ENCODE data around the gene KRT82.

KRT82 gene

DNA sequence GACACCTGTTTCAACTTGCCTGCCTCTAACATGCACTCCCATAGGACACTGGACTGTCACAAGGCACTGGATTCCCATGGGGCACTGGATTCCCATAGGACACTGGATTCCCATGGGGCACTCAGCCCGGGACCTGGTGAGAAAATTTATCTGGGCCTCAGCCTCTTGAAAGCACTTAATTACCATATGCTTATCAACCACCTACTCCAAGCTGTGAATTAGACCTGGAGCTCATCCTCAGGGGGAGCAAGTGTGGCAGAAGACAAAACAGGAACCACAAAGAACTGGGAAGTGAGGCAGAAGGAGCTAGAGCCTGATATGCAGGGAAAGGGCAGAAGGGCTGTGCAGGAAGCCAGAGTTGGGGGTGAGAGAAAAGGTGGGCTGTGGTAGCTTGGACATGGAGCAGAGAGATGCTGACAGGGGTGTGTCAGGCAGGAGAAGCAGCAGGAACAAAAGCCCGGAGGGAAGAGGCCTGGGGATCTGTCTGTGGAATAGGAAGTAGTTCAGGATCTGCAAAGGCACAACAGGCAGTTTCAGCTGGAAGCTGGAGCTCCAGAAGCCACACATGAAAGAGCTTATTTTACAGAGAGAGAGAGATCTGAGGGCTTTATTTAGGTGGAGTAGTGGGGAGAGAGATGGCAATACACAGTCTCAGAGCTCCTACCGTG lies 3.1 kb downstream of the KRT82 start:
- H3K4me3 ChIP-seq (ENCODE audit: low read length) = no peak overlapping the region
- no peak overlapping the region for H3K9ac ChIP-seq (ENCODE audit: low read depth, low read length)
- no peaks in the 10 kb centered on the region for H3K4me1 ChIP-seq (ENCODE audit: control insufficient read depth, insufficient read depth, low read length)
- H3K4me2 ChIP-seq (ENCODE audit: low read length) = no peak overlapping the region
- H3K9me3 ChIP-seq (replicated peaks; ENCODE audit: low read length) = no peaks in the 10 kb centered on the region
- no peaks in the 10 kb centered on the region for H3K36me3 ChIP-seq (ENCODE audit: insufficient read depth, low read length)
- peaks cover 68% of the 10 kb centered on the region for H3K27me3 ChIP-seq (ENCODE audit: control insufficient read depth, insufficient read depth, low read length)

GRCh38 chr12:52402377-52402776 lies 3.8 kb downstream of the KRT82 start:
- Histone ChIP-seq H3K4me3 (ENCODE audit: low read length) (no peak overlapping the region), H3K4me2 (ENCODE audit: low read length) (no peak overlapping the region), H3K9me3 (replicated peaks; ENCODE audit: low read length) (no peaks in the 10 kb centered on the region), H3K9ac (ENCODE audit: low read depth, low read length) (no peak overlapping the region), H3K4me1 (ENCODE audit: control insufficient read depth, insufficient read depth, low read length) (no peaks in the 10 kb centered on the region), H3K27me3 (ENCODE audit: control insufficient read depth, insufficient read depth, low read length) (peaks cover 70% of the 10 kb centered on the region), H3K36me3 (ENCODE audit: insufficient read depth, low read length) (no peaks in the 10 kb centered on the region)

DNA sequence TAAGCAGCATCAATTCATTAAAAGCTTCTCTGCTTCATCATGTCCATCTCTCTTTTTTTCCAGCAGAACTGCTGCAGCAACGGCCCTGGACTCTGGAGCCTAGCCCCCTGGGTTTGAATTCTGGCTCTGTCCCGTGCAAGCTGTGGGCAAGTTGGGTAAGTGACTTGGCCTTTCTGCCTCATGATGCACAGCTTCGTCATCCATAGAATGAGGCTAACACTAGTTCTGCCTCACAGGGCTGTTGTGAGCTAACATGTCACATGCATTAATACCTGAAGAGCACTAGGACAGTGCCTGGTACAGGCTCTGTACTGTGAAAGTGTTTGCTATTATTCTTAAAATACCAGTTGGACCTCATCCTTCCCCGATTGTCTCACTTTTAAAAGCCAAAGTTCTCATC lies 4.2 kb downstream of the KRT82 start:
- Histone ChIP-seq H3K4me3 (ENCODE audit: low read length) (no peak overlapping the region), H3K4me1 (ENCODE audit: control insufficient read depth, insufficient read depth, low read length) (no peaks in the 10 kb centered on the region), H3K4me2 (ENCODE audit: low read length) (no peak overlapping the region), H3K27me3 (ENCODE audit: control insufficient read depth, insufficient read depth, low read length) (peaks cover 73% of the 10 kb centered on the region), H3K36me3 (ENCODE audit: insufficient read depth, low read length) (no peaks in the 10 kb centered on the region), H3K9ac (ENCODE audit: low read depth, low read length) (no peak overlapping the region), H3K9me3 (replicated peaks; ENCODE audit: low read length) (no peaks in the 10 kb centered on the region)

DNA sequence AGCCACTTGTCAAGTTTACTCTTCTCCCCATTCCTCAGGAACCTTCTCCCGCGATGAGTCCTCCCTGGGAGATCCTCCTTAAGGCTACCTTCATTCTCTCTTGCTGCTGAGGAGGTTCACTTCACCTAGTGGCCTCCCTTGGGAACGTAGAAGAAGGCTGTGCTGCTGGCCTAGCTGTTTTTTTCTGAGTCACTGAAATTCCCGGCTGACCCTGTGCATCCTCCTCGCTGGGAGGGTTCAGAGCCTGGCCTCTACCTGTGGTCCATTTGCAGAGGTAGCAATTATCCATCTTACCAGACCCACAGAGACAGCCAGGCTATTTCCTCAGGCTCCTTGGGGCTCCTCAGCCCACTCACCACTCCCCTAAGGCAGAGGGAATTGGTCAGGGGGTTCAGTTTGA lies 4.6 kb downstream of the KRT82 start:
- Histone ChIP-seq H3K9ac (ENCODE audit: low read depth, low read length) (no peak overlapping the region), H3K4me2 (ENCODE audit: low read length) (no peak overlapping the region), H3K4me3 (ENCODE audit: low read length) (no peak overlapping the region), H3K36me3 (ENCODE audit: insufficient read depth, low read length) (no peaks in the 10 kb centered on the region), H3K4me1 (ENCODE audit: control insufficient read depth, insufficient read depth, low read length) (no peaks in the 10 kb centered on the region), H3K9me3 (replicated peaks; ENCODE audit: low read length) (no peaks in the 10 kb centered on the region), H3K27me3 (ENCODE audit: control insufficient read depth, insufficient read depth, low read length) (peaks cover 76% of the 10 kb centered on the region)

DNA sequence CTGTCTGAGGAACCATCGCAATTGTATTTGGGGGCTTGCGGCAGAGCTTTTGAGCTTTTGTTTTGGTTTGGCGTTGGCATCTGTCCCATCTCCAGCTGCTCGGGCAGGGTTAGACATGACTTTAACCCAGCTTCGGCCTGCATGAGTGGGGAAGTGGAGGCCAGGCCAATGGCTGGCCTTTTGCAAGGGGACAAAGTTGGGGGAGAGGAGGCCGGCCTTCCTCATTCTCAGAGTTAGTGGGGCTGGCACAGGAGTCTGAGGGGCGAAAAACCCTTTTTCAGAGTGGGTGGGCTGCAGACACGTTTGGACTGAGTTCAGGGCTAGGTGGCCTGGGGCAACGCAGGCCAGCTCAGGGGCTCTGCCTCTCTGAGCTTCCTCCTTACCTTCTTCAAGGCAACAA lies 5.2 kb downstream of the KRT82 start:
- Histone ChIP-seq H3K27me3 (ENCODE audit: control insufficient read depth, insufficient read depth, low read length) (peaks cover 80% of the 10 kb centered on the region), H3K4me3 (ENCODE audit: low read length) (no peak overlapping the region), H3K9ac (ENCODE audit: low read depth, low read length) (no peak overlapping the region), H3K4me1 (ENCODE audit: control insufficient read depth, insufficient read depth, low read length) (no peaks in the 10 kb centered on the region), H3K4me2 (ENCODE audit: low read length) (no peak overlapping the region), H3K36me3 (ENCODE audit: insufficient read depth, low read length) (no peaks in the 10 kb centered on the region), H3K9me3 (replicated peaks; ENCODE audit: low read length) (no peaks in the 10 kb centered on the region)

DNA sequence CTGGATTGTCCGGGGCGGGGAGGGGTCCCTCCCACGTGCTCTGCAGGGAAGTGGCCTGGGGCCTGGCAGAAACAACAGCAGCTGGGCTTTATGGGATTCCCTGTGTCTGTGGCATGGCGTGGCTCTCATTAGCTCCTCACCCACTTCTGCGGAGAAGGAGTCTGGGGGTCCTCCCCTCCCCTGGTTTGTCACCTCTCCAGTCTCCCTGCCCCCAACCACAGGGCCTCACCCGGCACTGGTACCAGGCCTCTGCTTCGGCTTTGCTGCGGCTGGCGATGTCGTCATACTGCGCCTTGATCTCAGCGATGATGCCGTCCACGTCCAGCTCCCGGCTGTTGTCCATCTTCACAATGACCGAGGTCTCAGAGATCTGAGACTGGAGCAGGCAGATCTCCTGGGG lies 6.4 kb downstream of the KRT82 start:
- Histone ChIP-seq H3K9ac (ENCODE audit: low read depth, low read length) (no peak overlapping the region), H3K4me3 (ENCODE audit: low read length) (no peak overlapping the region), H3K36me3 (ENCODE audit: insufficient read depth, low read length) (no peaks in the 10 kb centered on the region), H3K9me3 (replicated peaks; ENCODE audit: low read length) (no peaks in the 10 kb centered on the region), H3K4me1 (ENCODE audit: control insufficient read depth, insufficient read depth, low read length) (no peaks in the 10 kb centered on the region), H3K4me2 (ENCODE audit: low read length) (no peak overlapping the region), H3K27me3 (ENCODE audit: control insufficient read depth, insufficient read depth, low read length) (peaks cover 81% of the 10 kb centered on the region)

GRCh38 chr12:52398176-52398575 lies 8.0 kb downstream of the KRT82 start:
- H3K4me2 ChIP-seq (ENCODE audit: low read length) = no peak overlapping the region
- no peaks in the 10 kb centered on the region for H3K4me1 ChIP-seq (ENCODE audit: control insufficient read depth, insufficient read depth, low read length)
- no peaks in the 10 kb centered on the region for H3K9me3 ChIP-seq (replicated peaks; ENCODE audit: low read length)
- no peak overlapping the region for H3K9ac ChIP-seq (ENCODE audit: low read depth, low read length)
- no peak overlapping the region for H3K4me3 ChIP-seq (ENCODE audit: low read length)
- H3K27me3 ChIP-seq (ENCODE audit: control insufficient read depth, insufficient read depth, low read length) = peaks cover 81% of the 10 kb centered on the region
- H3K36me3 ChIP-seq (ENCODE audit: insufficient read depth, low read length) = no peaks in the 10 kb centered on the region

DNA sequence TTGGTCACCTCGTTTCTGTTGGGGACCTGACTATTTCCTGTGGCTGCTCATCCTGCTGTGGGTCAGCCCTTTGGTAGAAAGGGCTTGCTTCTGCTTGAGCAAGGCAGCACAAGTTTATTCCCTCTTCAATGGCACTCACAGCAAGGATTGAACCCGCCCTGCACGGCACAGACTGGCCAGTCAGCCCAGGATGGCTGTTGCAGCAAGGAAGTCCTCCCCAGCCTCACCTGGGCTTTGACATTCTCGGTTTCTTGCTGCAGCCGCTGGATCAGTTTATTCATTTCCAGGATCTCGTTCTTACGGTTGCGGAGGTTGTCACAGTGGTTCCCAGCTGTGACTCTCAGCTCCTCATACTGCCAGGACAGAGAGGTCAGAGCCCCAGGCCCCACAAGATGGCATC lies 9.5 kb downstream of the KRT82 start:
- H3K4me1 ChIP-seq (ENCODE audit: control insufficient read depth, insufficient read depth, low read length) = no peaks in the 10 kb centered on the region
- no peak overlapping the region for H3K4me2 ChIP-seq (ENCODE audit: low read length)
- H3K9ac ChIP-seq (ENCODE audit: low read depth, low read length) = no peak overlapping the region
- H3K4me3 ChIP-seq (ENCODE audit: low read length) = no peak overlapping the region
- no peaks in the 10 kb centered on the region for H3K9me3 ChIP-seq (replicated peaks; ENCODE audit: low read length)
- H3K27me3 ChIP-seq (ENCODE audit: control insufficient read depth, insufficient read depth, low read length) = peaks cover 67% of the 10 kb centered on the region
- no peaks in the 10 kb centered on the region for H3K36me3 ChIP-seq (ENCODE audit: insufficient read depth, low read length)

GRCh38 chr12:52395761-52396434 lies 10.2 kb downstream of the KRT82 start:
- H3K27me3 ChIP-seq (ENCODE audit: control insufficient read depth, insufficient read depth, low read length) = peaks cover 59% of the 10 kb centered on the region
- H3K9me3 ChIP-seq (replicated peaks; ENCODE audit: low read length) = no peaks in the 10 kb centered on the region
- H3K4me2 ChIP-seq (ENCODE audit: low read length) = no peak overlapping the region

DNA sequence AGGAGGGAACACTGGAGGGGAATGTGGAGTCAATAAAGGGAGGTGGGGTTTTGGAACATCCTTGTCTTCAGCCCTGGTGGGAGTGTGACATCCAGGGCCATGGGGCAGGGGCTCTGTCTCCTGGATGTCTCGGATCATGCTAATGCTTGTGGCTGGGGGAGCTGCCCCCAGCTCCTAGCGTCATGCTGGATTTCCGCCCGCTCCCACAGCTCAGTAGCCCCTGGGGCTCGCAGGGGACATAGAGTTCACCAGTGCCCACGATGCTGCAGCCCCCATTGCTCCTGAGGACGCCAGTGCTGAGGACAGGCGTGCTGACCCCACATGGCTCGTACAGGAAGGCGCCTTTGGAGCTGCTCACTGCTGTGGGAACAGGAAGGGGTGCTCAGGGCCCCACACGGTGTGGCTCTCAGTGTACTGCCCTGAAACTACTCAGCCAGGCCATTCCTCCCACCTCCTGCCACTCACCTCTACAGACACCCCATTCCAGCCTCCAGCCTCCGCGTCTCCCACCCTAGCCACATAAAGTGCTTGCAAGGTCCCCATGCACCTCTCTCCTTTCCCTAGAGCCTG lies 11.2 kb downstream of the KRT82 start:
- Histone ChIP-seq H3K36me3 (ENCODE audit: insufficient read depth, low read length) (no peaks in the 10 kb centered on the region), H3K9ac (ENCODE audit: low read depth, low read length) (no peak overlapping the region), H3K4me3 (ENCODE audit: low read length) (no peak overlapping the region), H3K9me3 (replicated peaks; ENCODE audit: low read length) (no peaks in the 10 kb centered on the region), H3K4me1 (ENCODE audit: control insufficient read depth, insufficient read depth, low read length) (no peaks in the 10 kb centered on the region), H3K27me3 (ENCODE audit: control insufficient read depth, insufficient read depth, low read length) (peaks cover 55% of the 10 kb centered on the region), H3K4me2 (ENCODE audit: low read length) (no peak overlapping the region)

More at GRCh38 chr12:52395761-52396434, 10.2 kb downstream of the KRT82 start:
- H3K4me1 ChIP-seq (ENCODE audit: control insufficient read depth, insufficient read depth, low read length) = no peaks in the 10 kb centered on the region
- no peak overlapping the region for H3K4me3 ChIP-seq (ENCODE audit: low read length)
- H3K9ac ChIP-seq (ENCODE audit: low read depth, low read length) = no peak overlapping the region
- H3K36me3 ChIP-seq (ENCODE audit: insufficient read depth, low read length) = no peaks in the 10 kb centered on the region

GRCh38 chr12:52392465-52393007 lies 13.6 kb downstream of the KRT82 start:
- peaks cover 54% of the 10 kb centered on the region for H3K27me3 ChIP-seq (ENCODE audit: control insufficient read depth, insufficient read depth, low read length)
- H3K4me1 ChIP-seq (ENCODE audit: control insufficient read depth, insufficient read depth, low read length) = no peaks in the 10 kb centered on the region

More at GRCh38 chr12:52392465-52393007, 13.6 kb downstream of the KRT82 start:
- Histone ChIP-seq H3K4me3 (ENCODE audit: low read length) (no peak overlapping the region), H3K36me3 (ENCODE audit: insufficient read depth, low read length) (no peaks in the 10 kb centered on the region), H3K9ac (ENCODE audit: low read depth, low read length) (no peak overlapping the region), H3K9me3 (replicated peaks; ENCODE audit: low read length) (no peaks in the 10 kb centered on the region), H3K4me2 (ENCODE audit: low read length) (no peak overlapping the region)
